SK-N-SH (cell line): ENCODE measurements around the gene FAM184B. TPM values are rescaled to one million over a fixed set of nuclear protein-coding genes. Genes with fewer than 3 reads are reported as not detected.

Experiments
- CTCF ChIA-PET: fragments of 300-600, 350-600 bp; formaldehyde crosslinking; extraction: SDS; loops from one replicate; lab custom pipeline; 2021; lab: Yijun Ruan, JAX
- POLR2A ChIA-PET: fragments of 350-600 bp; sonication (Branson Sonifier 250); formaldehyde crosslinking; extraction: SDS; loops from one replicate; lab custom pipeline; 2020; ENCODE audit warnings: antibody characterized with exemption, inconsistent platforms; lab: Yijun Ruan, JAX
- DNase-seq: peaks from one replicate; pipeline ENCODE4 v3.0.0; 2012
- H2AFZ ChIP-seq: fragments of 200-600 bp; sonication (generic); 2 replicates; pipeline ENCODE4 v1.8.1; 2016; ENCODE audit warnings: antibody characterized with exemption, mild to moderate bottlenecking, low read depth
- H3F3A ChIP-seq: fragments of 200-600 bp; sonication (generic); replicated peaks from 2 replicates; pipeline ENCODE3; 2016; ENCODE audit warnings: antibody characterized with exemption, mild to moderate bottlenecking; ENCODE audit not compliant: insufficient read depth
- H3K27ac ChIP-seq, 2 experiments: fragments of 200-500 bp in 1 of 2; fragments of 200-600 bp in 1 of 2; sonication (Bioruptor generic) in 1 of 2; sonication (generic), shearing (Covaris generic) in 1 of 2; 2 replicates each; pipeline versions ENCODE4 v1.5.1 to v1.6.1; 2014 to 2016; ENCODE audit warnings: low read depth in 2 of 2, inconsistent platforms in 1 of 2, low read length in 1 of 2, mild to moderate bottlenecking in 1 of 2, mixed read lengths in 1 of 2
- H3K27me3 ChIP-seq: fragments of 200-600 bp; sonication (generic), shearing (Covaris generic); 2 replicates; pipeline ENCODE4 v1.6.1; 2016; ENCODE audit warnings: mixed run types; ENCODE audit not compliant: insufficient read depth
- H3K36me3 ChIP-seq, 2 experiments: fragments of 200-500 bp in 1 of 2; fragments of 200-600 bp in 1 of 2; sonication (Bioruptor generic) in 1 of 2; sonication (generic) in 1 of 2; replicated peaks in 1 of 2; 2 replicates each; pipeline versions ENCODE3 to v1.5.1; 2014 to 2016; ENCODE audit warnings: low read length in 1 of 2, mild to moderate bottlenecking in 1 of 2; ENCODE audit not compliant: insufficient read depth in 2 of 2, control insufficient read depth in 1 of 2
- H3K4me1 ChIP-seq, 2 experiments: fragments of 200-500 bp in 1 of 2; fragments of 200-600 bp in 1 of 2; sonication (Bioruptor generic) in 1 of 2; sonication (generic), shearing (Covaris generic) in 1 of 2; 2 replicates each; pipeline versions ENCODE4 v1.5.1 to v1.6.1; 2014 to 2016; ENCODE audit warnings: low read depth in 1 of 2, low read length in 1 of 2, mixed run types in 1 of 2; ENCODE audit not compliant: insufficient read depth in 2 of 2, control insufficient read depth in 1 of 2
- H3K4me2 ChIP-seq: fragments of 200-600 bp; sonication (generic), shearing (Covaris generic); 2 replicates; pipeline ENCODE4 v1.6.1; 2017; ENCODE audit warnings: mixed run types
- H3K4me3 ChIP-seq, 2 experiments: fragments of 200-500 bp in 1 of 2; fragments of 200-600 bp in 1 of 2; sonication (Bioruptor generic) in 1 of 2; sonication (generic), shearing (Covaris generic) in 1 of 2; 2 replicates each; pipeline versions ENCODE4 v1.5.1 to v1.8.1; 2014 to 2016; ENCODE audit warnings: low read depth in 2 of 2, inconsistent platforms in 1 of 2, low read length in 1 of 2, mild to moderate bottlenecking in 1 of 2, mixed read lengths in 1 of 2, moderate library complexity in 1 of 2
- H3K79me2 ChIP-seq: fragments of 200-600 bp; sonication (generic); 2 replicates; pipeline ENCODE4 v1.8.1; 2017; ENCODE audit warnings: mild to moderate bottlenecking; ENCODE audit not compliant: insufficient read depth
- H3K9ac ChIP-seq: fragments of 200-600 bp; sonication (generic); 2 replicates; pipeline ENCODE4 v1.6.1; 2017; ENCODE audit warnings: mixed run types
- H3K9me2 ChIP-seq: fragments of 200-600 bp; sonication (generic); 2 replicates; pipeline ENCODE4 v1.6.1; 2017; ENCODE audit warnings: mixed run types
- H3K9me3 ChIP-seq: fragments of 200-600 bp; sonication (generic); 2 replicates; pipeline ENCODE4 v1.6.1; 2017; ENCODE audit warnings: mixed run types, mild to moderate bottlenecking, moderate library complexity
- H4K20me1 ChIP-seq: fragments of 200-600 bp; sonication (generic); 2 replicates; pipeline ENCODE4 v1.6.1; 2017; ENCODE audit warnings: mild to moderate bottlenecking, mixed run types; ENCODE audit not compliant: insufficient read depth
- CHD2 ChIP-seq: fragments of 150-350 bp; IDR thresholded peaks from 2 replicates; pipeline ENCODE4 v1.6.1; 2018; ENCODE audit warnings: low read length; ENCODE audit not compliant: partially characterized antibody
- CTCF ChIP-seq: fragments of 200-600 bp; sonication (generic); IDR thresholded peaks from 2 replicates; pipeline ENCODE4 v1.6.1; 2017; ENCODE audit warnings: antibody characterized with exemption, mild to moderate bottlenecking, moderate library complexity
- ELF1 ChIP-seq: IDR thresholded peaks from 2 replicates; pipeline ENCODE4 v1.4.0; 2012
- EP300 ChIP-seq, 2 experiments: IDR thresholded peaks; 2 replicates each; pipeline versions ENCODE4 v1.4.0 to v1.6.1; 2012; ENCODE audit warnings: borderline replicate concordance in 1 of 2, low read depth in 1 of 2, low read length in 1 of 2
- EZH2phosphoT487 ChIP-seq: fragments of 200-600 bp; sonication (generic); IDR thresholded peaks from 2 replicates; pipeline ENCODE4 v1.6.1; 2017; ENCODE audit warnings: low read depth, mixed run types, mild to moderate bottlenecking, antibody characterized with exemption, moderate library complexity, borderline replicate concordance
- FOSL2 ChIP-seq: IDR thresholded peaks from 2 replicates; pipeline ENCODE4 v1.4.0; 2012; ENCODE audit warnings: low read depth, mild to moderate bottlenecking, moderate library complexity, borderline replicate concordance
- FOXJ3 ChIP-seq: sonication (generic); formaldehyde crosslinking; IDR thresholded peaks from 2 replicates; pipeline ENCODE4 v1.5.1; 2020; ENCODE audit warnings: mild to moderate bottlenecking, missing genetic modification reagents
- FOXM1 ChIP-seq: IDR thresholded peaks from 2 replicates; pipeline ENCODE4 v1.4.0; 2012; ENCODE audit warnings: low read depth, mild to moderate bottlenecking
- GABPA ChIP-seq: IDR thresholded peaks from 2 replicates; pipeline ENCODE4 v1.4.0; 2012; ENCODE audit warnings: low read depth, mild to moderate bottlenecking
- IRF3 ChIP-seq: fragments of 150-350 bp; IDR thresholded peaks from 2 replicates; pipeline ENCODE4 v1.6.1; 2016; ENCODE audit warnings: mild to moderate bottlenecking, low read depth, low read length
- JUND ChIP-seq: IDR thresholded peaks from 2 replicates; pipeline ENCODE4 v1.4.0; 2012
- MEF2A ChIP-seq: IDR thresholded peaks from 2 replicates; pipeline ENCODE4 v1.4.0; 2012; ENCODE audit warnings: low read depth, borderline replicate concordance
- MXI1 ChIP-seq: IDR thresholded peaks from 2 replicates; pipeline ENCODE4 v1.6.1; 2012; ENCODE audit warnings: mild to moderate bottlenecking, low read depth, low read length, improper control_type of control experiment
- NFIC ChIP-seq: IDR thresholded peaks from 2 replicates; pipeline ENCODE4 v1.4.0; 2012; ENCODE audit warnings: borderline replicate concordance
- NRF1 ChIP-seq: IDR thresholded peaks from 2 replicates; pipeline ENCODE4 v1.6.1; 2012; ENCODE audit warnings: low read depth, mild to moderate bottlenecking, low read length
- PBX3 ChIP-seq: IDR thresholded peaks from 2 replicates; pipeline ENCODE4; 2012
- POLR2AphosphoS5 ChIP-seq: IDR thresholded peaks from 2 replicates; pipeline ENCODE4 v1.6.1; 2012; ENCODE audit warnings: low read depth, low read length
- RCOR1 ChIP-seq: fragments of 150-350 bp; IDR thresholded peaks from 2 replicates; pipeline ENCODE4 v1.6.1; 2017; ENCODE audit warnings: antibody characterized with exemption, low read length
- RFX5 ChIP-seq: IDR thresholded peaks from 2 replicates; pipeline ENCODE4 v1.6.1; 2012; ENCODE audit warnings: mild to moderate bottlenecking, improper control_type of control experiment, low read length
- RXRA ChIP-seq: IDR thresholded peaks from 2 replicates; pipeline ENCODE4 v1.4.0; 2012; ENCODE audit warnings: low read depth, mild to moderate bottlenecking, borderline replicate concordance
- TAF1 ChIP-seq: IDR thresholded peaks from 2 replicates; pipeline ENCODE4 v1.6.1; 2012; ENCODE audit warnings: low read depth, mild to moderate bottlenecking, low read length, moderate library complexity, borderline replicate concordance
- TCF12 ChIP-seq: IDR thresholded peaks from 2 replicates; pipeline ENCODE4 v1.4.0; 2012
- YY1 ChIP-seq: IDR thresholded peaks from 2 replicates; pipeline ENCODE4 v1.4.0; 2012; ENCODE audit warnings: low read depth, mild to moderate bottlenecking
- WGBS: methylation state at CpG from one replicate; pipeline ENCODE4 v1.1.6; 2017; ENCODE audit warnings: low lambda C conversion rate; 5-methylcytosine and 5-hydroxymethylcytosine counted together
- polyA plus RNA-seq, 3 experiments: library from polyadenylated mRNA; depleted of rRNA; stranded (reverse); fragments of >200 nt; gene quantifications; 2 replicates each; pipeline ENCODE4 v1.2.3, GENCODE V29; 2012
- TF ChIP-seq, protein P1 (sequence below): IDR thresholded peaks from 2 replicates; pipeline ENCODE4 v1.6.1; 2012; ENCODE audit warnings: mild to moderate bottlenecking, low read depth, low read length, moderate library complexity

Gene FAM184B
- polyA plus RNA-seq, 1 of the 3 experiments (the other 2 are of a cell fraction): not detected

- Histone ChIP-seq H4K20me1 (no peaks in the 10 kb centered on the region), H3K4me2 (no peak overlapping the region), H3K4me1 (no peaks in the 10 kb centered on the region), H2AFZ (no peak overlapping the region), H3K79me2 (no peaks in the 10 kb centered on the region), H3F3A (no peaks in the 10 kb centered on the region), H3K9ac (no peak overlapping the region), H3K9me3 (no peaks in the 10 kb centered on the region), H3K27ac (no peak overlapping the region), H3K9me2 (no peaks in the 10 kb centered on the region), H3K27me3 (no peaks in the 10 kb centered on the region), H3K36me3 (no peaks in the 10 kb centered on the region), H3K4me3 (no peak overlapping the region)
- POLR2A ChIA-PET: no interaction called here
- CTCF ChIA-PET: no interaction called here
- WGBS: 42% methylated on average over 5 of the region's 5 CpGs
- no peak for DNase-seq
- TF ChIP-seq EP300 (IDR thresholded peaks at IDR 0.05; ENCODE audit: borderline replicate concordance in 1 of 2, low read depth in 1 of 2, low read length in 1 of 2) (no peak), GABPA (no peak), YY1 (no peak), RXRA (no peak), JUND (no peak), EZH2phosphoT487 (no peak), RCOR1 (no peak), FOXJ3 (CRISPR knock-in tag) (no peak), MEF2A (no peak), NRF1 (no peak), RFX5 (no peak), NFIC (no peak), MXI1 (no peak), ELF1 (no peak), TAF1 (no peak), CTCF (no peak), IRF3 (no peak), TCF12 (no peak)
Observed at GRCh38 chr4:17719106-17719505, 62.3 kb downstream of the FAM184B start.

DNA sequence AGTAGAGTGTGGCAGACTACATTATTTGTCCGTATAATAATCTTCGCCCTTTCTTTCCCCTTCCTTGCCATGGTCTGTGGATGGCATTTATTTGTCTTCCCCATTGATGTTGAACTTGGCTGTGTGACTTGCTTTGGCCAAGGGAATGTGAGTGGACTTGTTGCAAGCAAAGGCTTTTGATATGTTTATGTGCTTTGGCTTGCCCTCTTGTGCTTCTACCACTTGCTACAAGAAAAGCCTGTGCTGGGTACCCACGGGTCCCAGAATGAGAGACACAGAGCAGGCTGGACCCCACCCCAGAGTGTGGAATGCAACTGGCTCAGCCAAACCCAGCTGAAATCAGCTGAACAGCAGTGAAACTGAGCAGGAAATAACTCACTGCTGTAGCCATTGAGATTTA, 63.0 kb downstream of the FAM184B start:
- no peak overlapping the region for H3K9ac ChIP-seq
- ChIA-PET POLR2A (no interaction called here), CTCF (no interaction called here)
- no peaks in the 10 kb centered on the region for H3K79me2 ChIP-seq
- H3K36me3 ChIP-seq: no peaks in the 10 kb centered on the region
- H2AFZ ChIP-seq: no peak overlapping the region
- DNase-seq: no peak
- no peak overlapping the region for H3K4me3 ChIP-seq
- no peaks in the 10 kb centered on the region for H3F3A ChIP-seq
- H3K4me1 ChIP-seq: no peaks in the 10 kb centered on the region
- no peaks in the 10 kb centered on the region for H3K27me3 ChIP-seq
- no peaks in the 10 kb centered on the region for H4K20me1 ChIP-seq
- H3K9me3 ChIP-seq: no peaks in the 10 kb centered on the region
- no peaks in the 10 kb centered on the region for H3K9me2 ChIP-seq
- no peak overlapping the region for H3K27ac ChIP-seq
- 44% methylated on average over 3 of the region's 3 CpGs for WGBS
- H3K4me2 ChIP-seq: no peak overlapping the region
- no peak for TF ChIP-seq FOSL2
- TF ChIP-seq CHD2: no peak
- no peak for TF ChIP-seq NRF1
- no peak for TF ChIP-seq YY1
- TF ChIP-seq, protein P1, sequence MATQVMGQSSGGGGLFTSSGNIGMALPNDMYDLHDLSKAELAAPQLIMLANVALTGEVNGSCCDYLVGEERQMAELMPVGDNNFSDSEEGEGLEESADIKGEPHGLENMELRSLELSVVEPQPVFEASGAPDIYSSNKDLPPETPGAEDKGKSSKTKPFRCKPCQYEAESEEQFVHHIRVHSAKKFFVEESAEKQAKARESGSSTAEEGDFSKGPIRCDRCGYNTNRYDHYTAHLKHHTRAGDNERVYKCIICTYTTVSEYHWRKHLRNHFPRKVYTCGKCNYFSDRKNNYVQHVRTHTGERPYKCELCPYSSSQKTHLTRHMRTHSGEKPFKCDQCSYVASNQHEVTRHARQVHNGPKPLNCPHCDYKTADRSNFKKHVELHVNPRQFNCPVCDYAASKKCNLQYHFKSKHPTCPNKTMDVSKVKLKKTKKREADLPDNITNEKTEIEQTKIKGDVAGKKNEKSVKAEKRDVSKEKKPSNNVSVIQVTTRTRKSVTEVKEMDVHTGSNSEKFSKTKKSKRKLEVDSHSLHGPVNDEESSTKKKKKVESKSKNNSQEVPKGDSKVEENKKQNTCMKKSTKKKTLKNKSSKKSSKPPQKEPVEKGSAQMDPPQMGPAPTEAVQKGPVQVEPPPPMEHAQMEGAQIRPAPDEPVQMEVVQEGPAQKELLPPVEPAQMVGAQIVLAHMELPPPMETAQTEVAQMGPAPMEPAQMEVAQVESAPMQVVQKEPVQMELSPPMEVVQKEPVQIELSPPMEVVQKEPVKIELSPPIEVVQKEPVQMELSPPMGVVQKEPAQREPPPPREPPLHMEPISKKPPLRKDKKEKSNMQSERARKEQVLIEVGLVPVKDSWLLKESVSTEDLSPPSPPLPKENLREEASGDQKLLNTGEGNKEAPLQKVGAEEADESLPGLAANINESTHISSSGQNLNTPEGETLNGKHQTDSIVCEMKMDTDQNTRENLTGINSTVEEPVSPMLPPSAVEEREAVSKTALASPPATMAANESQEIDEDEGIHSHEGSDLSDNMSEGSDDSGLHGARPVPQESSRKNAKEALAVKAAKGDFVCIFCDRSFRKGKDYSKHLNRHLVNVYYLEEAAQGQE: no peak
- TF ChIP-seq POLR2AphosphoS5: no peak
- TF ChIP-seq PBX3: no peak
- TF ChIP-seq RXRA: no peak
- no peak for TF ChIP-seq FOXM1
